ENCODE data around the gene IRS1.

DNA sequence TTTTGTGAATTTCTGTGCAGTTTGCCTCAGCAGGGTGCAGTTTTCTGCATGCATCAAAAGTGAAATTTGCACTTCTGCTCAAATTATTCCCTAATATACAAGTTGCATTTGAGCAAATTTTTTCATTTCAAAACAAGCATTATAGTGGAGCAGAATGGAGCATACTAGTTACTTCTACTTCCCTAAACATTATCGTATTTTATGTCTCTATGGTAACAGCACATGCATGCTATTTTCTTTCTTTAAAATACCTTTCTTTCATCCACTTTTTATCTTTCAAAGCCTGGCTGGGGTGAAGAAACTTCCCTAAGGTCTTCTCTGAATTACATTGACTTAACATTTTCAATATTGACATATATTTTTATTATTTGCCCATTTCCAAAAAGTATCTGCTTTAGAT is 47.5 kb upstream of the IRS1 start:
- TF ChIP-seq, protein P1, sequence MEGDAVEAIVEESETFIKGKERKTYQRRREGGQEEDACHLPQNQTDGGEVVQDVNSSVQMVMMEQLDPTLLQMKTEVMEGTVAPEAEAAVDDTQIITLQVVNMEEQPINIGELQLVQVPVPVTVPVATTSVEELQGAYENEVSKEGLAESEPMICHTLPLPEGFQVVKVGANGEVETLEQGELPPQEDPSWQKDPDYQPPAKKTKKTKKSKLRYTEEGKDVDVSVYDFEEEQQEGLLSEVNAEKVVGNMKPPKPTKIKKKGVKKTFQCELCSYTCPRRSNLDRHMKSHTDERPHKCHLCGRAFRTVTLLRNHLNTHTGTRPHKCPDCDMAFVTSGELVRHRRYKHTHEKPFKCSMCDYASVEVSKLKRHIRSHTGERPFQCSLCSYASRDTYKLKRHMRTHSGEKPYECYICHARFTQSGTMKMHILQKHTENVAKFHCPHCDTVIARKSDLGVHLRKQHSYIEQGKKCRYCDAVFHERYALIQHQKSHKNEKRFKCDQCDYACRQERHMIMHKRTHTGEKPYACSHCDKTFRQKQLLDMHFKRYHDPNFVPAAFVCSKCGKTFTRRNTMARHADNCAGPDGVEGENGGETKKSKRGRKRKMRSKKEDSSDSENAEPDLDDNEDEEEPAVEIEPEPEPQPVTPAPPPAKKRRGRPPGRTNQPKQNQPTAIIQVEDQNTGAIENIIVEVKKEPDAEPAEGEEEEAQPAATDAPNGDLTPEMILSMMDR (IDR thresholded peaks at IDR 0.05; ENCODE audit: borderline replicate concordance, extremely low read depth, low read length, poor library complexity, severe bottlenecking), result no peak
- TF ChIP-seq EZH2 (IDR thresholded peaks at IDR 0.05; ENCODE audit: borderline replicate concordance, low read depth, low read length, severe bottlenecking), result no peak
